ENCODE measurements around the gene UBA3. TPM values are rescaled to one million over a fixed set of nuclear protein-coding genes. Genes with fewer than 3 reads are reported as not detected.

The UBA3 gene
- total and polyA plus RNA-seq, 10 of the 15 experiments (the other 5 are each of a cell fraction or from before 2014, with no cell fraction given): 72.9 to 131 (median 102) TPM

- TF ChIP-seq EGR1 (IDR thresholded peaks at IDR 0.05; ENCODE audit: borderline replicate concordance in 1 of 2, low read depth in 2 of 2, low read length in 2 of 2) (no peak), NFXL1 (IDR thresholded peaks at IDR 0.05; ENCODE audit: borderline replicate concordance) (no peak), ZNF687 (IDR thresholded peaks at IDR 0.05) (0 out of 2 replicates have a peak, but pooled peaks have one; percentile 18), NFYB (IDR thresholded peaks at IDR 0.05; ENCODE audit: insufficient read depth, low read depth, low read length) (no peak), WRNIP1 (IDR thresholded peaks at IDR 0.05; ENCODE audit: borderline replicate concordance, low read depth, low read length) (no peak), SPI1 (IDR thresholded peaks at IDR 0.05; ENCODE audit: borderline replicate concordance, insufficient read depth, low read depth, low read length) (no peak), ZNF217 (IDR thresholded peaks at IDR 0.05) (peak; percentile 71; the same call in 1 of the 2 replicates), IKZF1 (conservative IDR thresholded peaks at IDR 0.05) (peak; percentile 93), POLR2A (IDR thresholded peaks at IDR 0.05; ENCODE audit: low read depth, low read length) (no peak), EED (IDR thresholded peaks at IDR 0.05; ENCODE audit: low read depth) (no peak), SIX5 (IDR thresholded peaks at IDR 0.05; ENCODE audit: low read depth, low read length, severe bottlenecking) (no peak), ZBTB4 (CRISPR knock-in tag; IDR thresholded peaks at IDR 0.05) (no peak), GATAD2B (conservative IDR thresholded peaks at IDR 0.05; ENCODE audit: low read depth) (0 out of 2 replicates have a peak, but pooled peaks have one; percentile 44)
- TF ChIP-seq, protein P1, sequence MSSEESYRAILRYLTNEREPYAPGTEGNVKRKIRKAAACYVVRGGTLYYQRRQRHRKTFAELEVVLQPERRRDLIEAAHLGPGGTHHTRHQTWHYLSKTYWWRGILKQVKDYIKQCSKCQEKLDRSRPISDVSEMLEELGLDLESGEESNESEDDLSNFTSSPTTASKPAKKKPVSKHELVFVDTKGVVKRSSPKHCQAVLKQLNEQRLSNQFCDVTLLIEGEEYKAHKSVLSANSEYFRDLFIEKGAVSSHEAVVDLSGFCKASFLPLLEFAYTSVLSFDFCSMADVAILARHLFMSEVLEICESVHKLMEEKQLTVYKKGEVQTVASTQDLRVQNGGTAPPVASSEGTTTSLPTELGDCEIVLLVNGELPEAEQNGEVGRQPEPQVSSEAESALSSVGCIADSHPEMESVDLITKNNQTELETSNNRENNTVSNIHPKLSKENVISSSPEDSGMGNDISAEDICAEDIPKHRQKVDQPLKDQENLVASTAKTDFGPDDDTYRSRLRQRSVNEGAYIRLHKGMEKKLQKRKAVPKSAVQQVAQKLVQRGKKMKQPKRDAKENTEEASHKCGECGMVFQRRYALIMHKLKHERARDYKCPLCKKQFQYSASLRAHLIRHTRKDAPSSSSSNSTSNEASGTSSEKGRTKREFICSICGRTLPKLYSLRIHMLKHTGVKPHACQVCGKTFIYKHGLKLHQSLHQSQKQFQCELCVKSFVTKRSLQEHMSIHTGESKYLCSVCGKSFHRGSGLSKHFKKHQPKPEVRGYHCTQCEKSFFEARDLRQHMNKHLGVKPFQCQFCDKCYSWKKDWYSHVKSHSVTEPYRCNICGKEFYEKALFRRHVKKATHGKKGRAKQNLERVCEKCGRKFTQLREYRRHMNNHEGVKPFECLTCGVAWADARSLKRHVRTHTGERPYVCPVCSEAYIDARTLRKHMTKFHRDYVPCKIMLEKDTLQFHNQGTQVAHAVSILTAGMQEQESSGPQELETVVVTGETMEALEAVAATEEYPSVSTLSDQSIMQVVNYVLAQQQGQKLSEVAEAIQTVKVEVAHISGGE (CRISPR knock-in tag; IDR thresholded peaks at IDR 0.05): no peak
- TF ChIP-seq, protein P2, sequence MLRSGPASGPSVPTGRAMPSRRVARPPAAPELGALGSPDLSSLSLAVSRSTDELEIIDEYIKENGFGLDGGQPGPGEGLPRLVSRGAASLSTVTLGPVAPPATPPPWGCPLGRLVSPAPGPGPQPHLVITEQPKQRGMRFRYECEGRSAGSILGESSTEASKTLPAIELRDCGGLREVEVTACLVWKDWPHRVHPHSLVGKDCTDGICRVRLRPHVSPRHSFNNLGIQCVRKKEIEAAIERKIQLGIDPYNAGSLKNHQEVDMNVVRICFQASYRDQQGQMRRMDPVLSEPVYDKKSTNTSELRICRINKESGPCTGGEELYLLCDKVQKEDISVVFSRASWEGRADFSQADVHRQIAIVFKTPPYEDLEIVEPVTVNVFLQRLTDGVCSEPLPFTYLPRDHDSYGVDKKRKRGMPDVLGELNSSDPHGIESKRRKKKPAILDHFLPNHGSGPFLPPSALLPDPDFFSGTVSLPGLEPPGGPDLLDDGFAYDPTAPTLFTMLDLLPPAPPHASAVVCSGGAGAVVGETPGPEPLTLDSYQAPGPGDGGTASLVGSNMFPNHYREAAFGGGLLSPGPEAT (IDR thresholded peaks at IDR 0.05; ENCODE audit: low read depth): peak; percentile 85
These were observed 71.2 kb downstream of the UBA3 start (continued) for GRCh38 chr3:69008980-69009379.
